Adipocyte (in vitro differentiated cells): ENCODE measurements around the gene CLDN10.
"Not testable (repeated sequence)": the region's sequence is repeated elsewhere in the genome, so short reads cannot be mapped to it uniquely, and the experiment has no call there.

ENCODE experiments used
- DNase-seq: peaks from one replicate; pipeline ENCODE4 v3.0.0-alpha.2; 2015; ENCODE audit warnings: low read depth
- H3K27me3 ChIP-seq: replicated peaks from 2 replicates; pipeline ENCODE4 v1.7.0; 2013; ENCODE audit warnings: mild to moderate bottlenecking, low read length, moderate library complexity; ENCODE audit not compliant: control insufficient read depth, insufficient read depth
- H3K36me3 ChIP-seq: 2 replicates; pipeline ENCODE4 v1.7.0; 2013; ENCODE audit warnings: low read length, mild to moderate bottlenecking, moderate library complexity; ENCODE audit not compliant: control insufficient read depth, insufficient read depth, severe bottlenecking
- H3K4me1 ChIP-seq: 2 replicates; pipeline ENCODE4 v1.7.0; 2013; ENCODE audit warnings: mild to moderate bottlenecking, low read length, moderate library complexity; ENCODE audit not compliant: control insufficient read depth, insufficient read depth
- H3K4me3 ChIP-seq: 2 replicates; pipeline ENCODE4 v1.7.0; 2013; ENCODE audit warnings: mild to moderate bottlenecking, low read length, moderate library complexity
- H3K9ac ChIP-seq: 2 replicates; pipeline ENCODE4 v1.7.0; 2013; ENCODE audit warnings: mild to moderate bottlenecking, low read length, moderate library complexity
- H3K9me3 ChIP-seq: 2 replicates; pipeline ENCODE4 v1.7.0; 2013; ENCODE audit warnings: mild to moderate bottlenecking, low read length, moderate library complexity; ENCODE audit not compliant: control insufficient read depth

CLDN10 gene

DNA sequence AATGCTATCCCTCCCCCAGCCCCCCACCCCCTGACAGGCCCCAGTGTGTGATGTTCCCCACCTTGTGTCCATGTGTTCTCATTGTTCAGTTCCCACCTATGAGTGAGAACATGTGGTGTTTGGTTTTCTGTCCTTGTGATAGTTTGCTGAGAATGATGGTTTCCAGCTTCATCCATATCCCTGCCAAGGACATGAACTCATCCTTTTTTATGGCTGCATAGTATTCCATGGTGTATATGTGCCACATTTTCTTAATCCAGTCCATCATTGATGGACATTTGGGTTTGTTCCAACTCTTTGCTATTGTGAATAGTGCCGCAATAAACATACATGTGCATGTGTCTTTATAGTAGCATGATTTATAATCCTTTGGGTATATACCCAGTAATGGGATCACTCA is 13.2 kb downstream of the CLDN10 start:
- H3K36me3 ChIP-seq, H3K27me3 ChIP-seq, H3K9ac ChIP-seq, H3K4me3 ChIP-seq, H3K4me1 ChIP-seq, H3K9me3 ChIP-seq, DNase-seq: not testable (repeated sequence)

- H3K9me3 ChIP-seq, result no peaks in the 10 kb centered on the region
- peaks cover 6% of the 10 kb centered on the region for H3K4me1 ChIP-seq
- DNase-seq, result no peak
- H3K9ac ChIP-seq, result no peak overlapping the region
- peaks cover 4% of the 10 kb centered on the region for H3K27me3 ChIP-seq
- no peak overlapping the region for H3K4me3 ChIP-seq
- H3K36me3 ChIP-seq, result no peaks in the 10 kb centered on the region
Observed at GRCh38 chr13:95568131-95568530, 15.6 kb downstream of the CLDN10 start.

- peaks cover 4% of the 10 kb centered on the region for H3K27me3 ChIP-seq
- H3K9ac ChIP-seq, result no peak overlapping the region
- H3K36me3 ChIP-seq, result no peaks in the 10 kb centered on the region
- no peak overlapping the region for H3K4me3 ChIP-seq
- DNase-seq, result no peak
- no peaks in the 10 kb centered on the region for H3K9me3 ChIP-seq
- peaks cover 7% of the 10 kb centered on the region for H3K4me1 ChIP-seq
Observed at GRCh38 chr13:95570016-95570415, 17.5 kb downstream of the CLDN10 start.

- Histone ChIP-seq H3K9me3 (no peaks in the 10 kb centered on the region), H3K4me1 (peaks cover 7% of the 10 kb centered on the region), H3K27me3 (peaks cover 4% of the 10 kb centered on the region), H3K36me3 (no peaks in the 10 kb centered on the region), H3K4me3 (no peak overlapping the region), H3K9ac (no peak overlapping the region)
- DNase-seq, result no peak
Observed at GRCh38 chr13:95571941-95572340, 19.4 kb downstream of the CLDN10 start.

DNA sequence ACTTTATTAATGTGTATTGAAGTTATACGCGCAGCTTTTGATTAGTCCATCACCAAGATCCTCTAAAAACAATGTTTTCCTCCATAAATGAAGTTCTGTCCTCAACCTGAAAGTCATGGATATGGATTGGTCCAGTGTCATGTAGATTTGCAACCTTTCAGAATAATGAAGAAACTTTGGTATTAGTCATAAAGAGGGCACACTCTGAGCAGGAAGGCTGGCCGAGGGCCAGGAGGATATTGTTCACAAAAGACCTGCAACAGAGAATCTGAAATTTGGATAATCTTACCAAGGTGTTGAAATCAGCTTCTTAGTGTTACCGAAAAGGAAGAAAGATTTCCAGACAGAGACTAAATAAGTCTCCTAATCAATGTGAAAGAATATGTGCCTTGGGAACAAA is 20.7 kb downstream of the CLDN10 start:
- H3K9ac ChIP-seq, result no peak overlapping the region
- H3K27me3 ChIP-seq, result peaks cover 4% of the 10 kb centered on the region
- peaks cover 7% of the 10 kb centered on the region for H3K4me1 ChIP-seq
- H3K9me3 ChIP-seq, result no peaks in the 10 kb centered on the region
- H3K4me3 ChIP-seq, result no peak overlapping the region
- DNase-seq, result peak; percentile 18
- peaks cover 11% of the 10 kb centered on the region for H3K36me3 ChIP-seq

DNA sequence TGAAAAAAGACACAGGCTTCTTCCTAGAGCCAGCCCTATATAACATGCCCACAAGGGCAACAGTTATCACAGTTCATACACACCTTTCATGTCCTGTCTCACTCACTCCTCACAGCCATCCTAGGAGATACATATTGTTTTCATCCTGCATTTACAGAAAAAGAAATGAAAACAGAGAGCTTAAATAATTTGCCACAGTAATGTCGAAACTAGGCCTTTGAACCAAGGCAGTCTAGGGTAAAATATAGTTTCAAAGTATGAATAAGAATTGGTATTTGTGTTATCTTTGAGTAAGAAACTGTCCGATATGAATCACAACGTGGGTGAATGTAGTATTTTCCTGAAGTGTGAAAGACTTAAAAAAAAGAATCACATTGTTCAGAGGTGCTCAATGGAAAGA is 26.8 kb downstream of the CLDN10 start:
- H3K36me3 ChIP-seq, result peaks cover 52% of the 10 kb centered on the region
- no peaks in the 10 kb centered on the region for H3K9me3 ChIP-seq
- no peak overlapping the region for H3K4me3 ChIP-seq
- no peak for DNase-seq
- H3K27me3 ChIP-seq, result no peaks in the 10 kb centered on the region
- no peak overlapping the region for H3K9ac ChIP-seq
- H3K4me1 ChIP-seq, result no peaks in the 10 kb centered on the region

DNA sequence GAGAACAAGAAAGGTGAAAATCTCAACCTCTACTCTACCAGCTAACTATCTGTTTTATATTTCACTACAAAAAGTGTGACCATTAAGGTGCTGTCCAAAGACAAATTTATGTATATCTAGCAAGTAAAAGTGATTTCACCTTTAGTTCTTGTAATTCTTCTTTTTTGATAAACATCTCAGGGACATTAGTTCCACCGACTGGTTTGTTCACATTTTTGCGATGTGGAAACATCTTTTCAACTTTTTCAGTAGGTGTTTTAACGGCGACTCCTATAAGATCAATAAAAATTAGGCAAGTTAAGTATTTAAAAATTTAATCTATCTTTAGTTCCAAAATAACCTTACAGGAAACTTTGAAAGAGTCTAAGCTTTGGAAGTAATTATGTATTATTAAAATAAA is 33.3 kb downstream of the CLDN10 start:
- DNase-seq, result no peak
- Histone ChIP-seq H3K4me1 (no peaks in the 10 kb centered on the region), H3K4me3 (no peak overlapping the region), H3K9ac (no peak overlapping the region), H3K27me3 (no peaks in the 10 kb centered on the region), H3K9me3 (no peaks in the 10 kb centered on the region), H3K36me3 (peaks cover 83% of the 10 kb centered on the region)

GRCh38 chr13:95588134-95588533 is 35.6 kb downstream of the CLDN10 start:
- H3K9me3 ChIP-seq, result no peaks in the 10 kb centered on the region
- peaks cover 74% of the 10 kb centered on the region for H3K36me3 ChIP-seq
- no peak overlapping the region for H3K4me3 ChIP-seq
- no peaks in the 10 kb centered on the region for H3K4me1 ChIP-seq
- H3K9ac ChIP-seq, result no peak overlapping the region
- no peak for DNase-seq
- H3K27me3 ChIP-seq, result no peaks in the 10 kb centered on the region

GRCh38 chr13:95588721-95589120 is 36.2 kb downstream of the CLDN10 start:
- peaks cover 74% of the 10 kb centered on the region for H3K36me3 ChIP-seq

GRCh38 chr13:95593462-95593861 is 40.9 kb downstream of the CLDN10 start:
- Histone ChIP-seq H3K4me1 (no peaks in the 10 kb centered on the region), H3K4me3 (no peak overlapping the region), H3K36me3 (peaks cover 55% of the 10 kb centered on the region), H3K9ac (no peak overlapping the region), H3K27me3 (no peaks in the 10 kb centered on the region), H3K9me3 (no peaks in the 10 kb centered on the region)
- DNase-seq, result no peak

More at GRCh38 chr13:95588721-95589120, 36.2 kb downstream of the CLDN10 start:
- Histone ChIP-seq H3K27me3 (no peaks in the 10 kb centered on the region), H3K4me1 (no peaks in the 10 kb centered on the region), H3K9me3 (no peaks in the 10 kb centered on the region), H3K9ac (no peak overlapping the region), H3K4me3 (no peak overlapping the region)
- no peak for DNase-seq

GRCh38 chr13:95596701-95597100 is 44.2 kb downstream of the CLDN10 start:
- Histone ChIP-seq H3K9ac (no peak overlapping the region), H3K27me3 (no peaks in the 10 kb centered on the region), H3K9me3 (no peaks in the 10 kb centered on the region), H3K36me3 (peaks cover 43% of the 10 kb centered on the region), H3K4me1 (no peaks in the 10 kb centered on the region), H3K4me3 (no peak overlapping the region)
- no peak for DNase-seq

- DNase-seq, result no peak
- Histone ChIP-seq H3K9me3 (no peaks in the 10 kb centered on the region), H3K9ac (no peak overlapping the region), H3K36me3 (peaks cover 56% of the 10 kb centered on the region), H3K4me1 (no peaks in the 10 kb centered on the region), H3K4me3 (no peak overlapping the region), H3K27me3 (no peaks in the 10 kb centered on the region)
Observed at GRCh38 chr13:95601216-95601615, 48.7 kb downstream of the CLDN10 start.
